NT2/D1 (cell line): ENCODE data around the gene ZSWIM5.

ENCODE experiments used
- SUZ12 ChIP-seq: IDR thresholded peaks from 2 replicates; pipeline ENCODE4 v1.6.1; 2011; ENCODE audit not compliant: insufficient read length, insufficient read depth; ENCODE audit errors: extremely low read depth
- YY1 ChIP-seq: IDR thresholded peaks from 2 replicates; pipeline ENCODE4 v1.6.1; 2011; ENCODE audit not compliant: insufficient read length, insufficient read depth
- ZNF274 ChIP-seq: IDR thresholded peaks from 2 replicates; pipeline ENCODE4 v1.6.1; 2011; ENCODE audit warnings: mild to moderate bottlenecking, low read depth, low read length

GRCh38 chr1:45246760-45247159, 40.4 kb upstream of the ZSWIM5 start:
- TF ChIP-seq SUZ12, result no peak
- TF ChIP-seq ZNF274, result no peak
- no peak for TF ChIP-seq YY1
